ENCODE data around the gene RNF41. TPM values are rescaled to one million over a fixed set of nuclear protein-coding genes. Genes with fewer than 3 reads are reported as not detected.

RNF41 gene
- total RNA-seq, 1 donor from 2014 or later, result 33.7 TPM

GRCh38 chr12:56224102-56224701, 2.5 kb upstream of the RNF41 start, which contains the start of gene NABP2:
Gene NABP2, plus strand, starts transcription at chr12:56224342. Its CDS starts 515 bp downstream, at chr12:56224857.
- H3K27ac Mint-ChIP-seq, result peak within 1 kb of the TSS; percentile 95
- H3K36me3 Mint-ChIP-seq, result no peaks in the 10 kb centered on the region
- peak; percentile 88 for TF ChIP-seq CTCF (conservative IDR thresholded peaks at IDR 0.05)
- H3K4me1 Mint-ChIP-seq (ENCODE audit: unreplicated experiment), result peaks cover 36% of the 10 kb centered on the region
- no peaks in the 10 kb centered on the region for H3K27me3 Mint-ChIP-seq
- peak within 1 kb of the TSS; percentile 88 for H3K4me3 Mint-ChIP-seq
- H3K9me3 Mint-ChIP-seq, result no peaks in the 10 kb centered on the region
- DNase-seq (ENCODE audit: extremely low spot score, unreplicated experiment), result peak; percentile 99

DNA sequence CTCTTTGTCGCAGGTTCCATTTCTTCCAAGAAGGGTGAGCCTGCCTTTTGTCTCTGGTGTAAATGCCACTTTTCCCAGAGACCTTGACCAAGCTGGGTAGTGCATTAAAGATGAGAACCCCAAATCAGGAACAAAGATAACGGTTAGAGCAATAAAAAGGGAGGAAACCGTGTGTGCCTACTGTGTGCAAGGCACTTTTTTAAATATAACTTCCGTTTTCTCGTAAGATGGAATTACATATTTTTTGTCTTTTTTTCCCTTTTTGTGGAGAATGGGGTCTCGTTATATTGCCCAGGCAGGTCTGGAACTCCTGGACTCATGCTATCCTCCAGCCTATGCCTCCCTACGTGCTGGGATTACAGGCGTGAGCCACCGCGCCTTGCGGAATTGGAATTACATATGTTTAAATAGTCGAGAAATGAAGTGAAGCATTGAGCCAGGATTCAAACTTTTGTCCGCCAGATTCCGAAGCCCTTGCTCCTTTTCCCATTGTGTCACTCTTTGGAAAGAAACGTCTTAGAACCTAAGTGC, 1.9 kb upstream of the RNF41 start:
- no peak for DNase-seq (ENCODE audit: extremely low spot score, unreplicated experiment)
- H3K27me3 Mint-ChIP-seq, result no peaks in the 10 kb centered on the region
- H3K4me1 Mint-ChIP-seq (ENCODE audit: unreplicated experiment), result peaks cover 36% of the 10 kb centered on the region
- peak overlapping the region; percentile 95 for H3K27ac Mint-ChIP-seq
- no peaks in the 10 kb centered on the region for H3K9me3 Mint-ChIP-seq
- H3K36me3 Mint-ChIP-seq, result no peaks in the 10 kb centered on the region
- no peak for TF ChIP-seq CTCF (conservative IDR thresholded peaks at IDR 0.05)
- peak overlapping the region; percentile 88 for H3K4me3 Mint-ChIP-seq

- H3K27me3 Mint-ChIP-seq, result no peaks in the 10 kb centered on the region
- H3K36me3 Mint-ChIP-seq, result no peaks in the 10 kb centered on the region
- no peak for DNase-seq (ENCODE audit: extremely low spot score, unreplicated experiment)
- H3K27ac Mint-ChIP-seq, result peak overlapping the region; percentile 99
- peaks cover 36% of the 10 kb centered on the region for H3K4me1 Mint-ChIP-seq (ENCODE audit: unreplicated experiment)
- no peaks in the 10 kb centered on the region for H3K9me3 Mint-ChIP-seq
- peak; percentile 1 for TF ChIP-seq CTCF (conservative IDR thresholded peaks at IDR 0.05)
- peak overlapping the region; percentile 99 for H3K4me3 Mint-ChIP-seq
Observed at GRCh38 chr12:56222531-56222895, 791 bp upstream of the RNF41 start.

GRCh38 chr12:56221232-56221756, 428 bp downstream of the RNF41 start:
- no peak for TF ChIP-seq CTCF (conservative IDR thresholded peaks at IDR 0.05)
- H3K27ac Mint-ChIP-seq, result peak overlapping the region; percentile 99
- H3K4me3 Mint-ChIP-seq, result peak overlapping the region; percentile 99
- no peaks in the 10 kb centered on the region for H3K9me3 Mint-ChIP-seq
- peaks cover 4% of the 10 kb centered on the region for H3K36me3 Mint-ChIP-seq
- no peaks in the 10 kb centered on the region for H3K27me3 Mint-ChIP-seq
- H3K4me1 Mint-ChIP-seq (ENCODE audit: unreplicated experiment), result peaks cover 36% of the 10 kb centered on the region
- no peak for DNase-seq (ENCODE audit: extremely low spot score, unreplicated experiment)

DNA sequence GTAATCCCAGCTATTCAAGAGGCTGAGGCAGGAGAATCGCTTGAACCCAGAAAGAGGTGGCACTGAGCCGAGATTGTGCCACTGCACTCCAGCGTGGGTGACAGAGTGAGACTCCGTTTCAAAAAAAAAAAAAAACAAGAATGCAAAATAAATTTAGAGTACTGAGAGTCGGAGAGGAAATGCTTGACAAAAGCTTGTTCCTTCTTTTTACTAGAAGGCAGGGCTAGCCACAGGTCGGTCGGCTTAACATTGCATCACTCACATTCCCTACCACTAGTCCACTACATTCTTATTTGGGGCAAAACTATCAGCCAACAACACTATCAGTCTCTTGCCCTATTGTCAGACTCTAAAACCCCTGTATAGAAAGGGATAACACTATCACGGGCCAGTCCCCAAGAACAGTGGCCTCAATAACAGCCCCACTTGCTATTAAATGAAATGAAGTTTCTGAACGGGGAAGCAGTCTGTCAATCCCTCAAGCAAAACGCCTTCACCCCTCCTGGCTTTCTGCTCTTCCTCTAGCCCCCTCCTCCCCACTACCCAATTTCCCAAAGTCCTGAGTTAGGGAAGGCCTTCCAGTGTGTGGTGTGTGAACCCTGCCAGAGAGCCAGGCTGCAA, 1.0 kb downstream of the RNF41 start:
- no peak for TF ChIP-seq CTCF (conservative IDR thresholded peaks at IDR 0.05)

More for the DNA sequence above, 1.0 kb downstream of the RNF41 start:
- no peaks in the 10 kb centered on the region for H3K9me3 Mint-ChIP-seq
- DNase-seq (ENCODE audit: extremely low spot score, unreplicated experiment), result no peak
- H3K27me3 Mint-ChIP-seq, result no peaks in the 10 kb centered on the region
- H3K4me1 Mint-ChIP-seq (ENCODE audit: unreplicated experiment), result peaks cover 36% of the 10 kb centered on the region
- peak overlapping the region; percentile 99 for H3K27ac Mint-ChIP-seq
- H3K4me3 Mint-ChIP-seq, result peak overlapping the region; percentile 99
- peaks cover 4% of the 10 kb centered on the region for H3K36me3 Mint-ChIP-seq

All from type B pancreatic cell (in vitro differentiated cells).